AG09309 (cell line): Measurements from ENCODE around the gene PTPRU.

ENCODE experiments used
- DNase-seq: peaks from one replicate; pipeline ENCODE4 v3.0.0-alpha.2; 2010; ENCODE audit warnings: low read depth
- H3K4me3 ChIP-seq: 2 replicates; pipeline ENCODE4 v1.5.1; 2011; ENCODE audit warnings: mild to moderate bottlenecking, low read depth, low read length, moderate library complexity; ENCODE audit not compliant: control insufficient read depth
- TF ChIP-seq, protein P1 (sequence below): IDR thresholded peaks from 2 replicates; pipeline ENCODE4 v1.5.1; 2011; ENCODE audit warnings: mild to moderate bottlenecking, low read depth, low read length, inconsistent platforms; ENCODE audit not compliant: insufficient read depth, control insufficient read depth; ENCODE audit errors: missing control alignments

Gene PTPRU

DNA sequence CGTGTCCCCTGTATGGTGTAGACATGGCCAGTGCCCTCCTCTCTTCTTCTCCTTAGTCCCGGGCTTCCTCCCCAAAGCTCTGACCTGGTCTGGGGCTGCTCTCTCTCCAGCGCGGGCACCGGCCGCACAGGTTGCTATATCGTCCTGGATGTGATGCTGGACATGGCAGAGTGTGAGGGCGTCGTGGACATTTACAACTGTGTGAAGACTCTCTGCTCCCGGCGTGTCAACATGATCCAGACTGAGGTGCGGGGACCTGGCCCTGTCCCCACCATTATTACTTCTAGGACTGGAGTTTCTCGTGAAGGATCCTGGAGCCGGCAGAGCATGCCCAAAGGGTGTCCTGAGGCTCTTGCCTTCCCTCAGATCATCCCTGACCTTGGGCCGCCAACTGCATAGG is 78.9 kb downstream of the PTPRU start:
- TF ChIP-seq, protein P1, sequence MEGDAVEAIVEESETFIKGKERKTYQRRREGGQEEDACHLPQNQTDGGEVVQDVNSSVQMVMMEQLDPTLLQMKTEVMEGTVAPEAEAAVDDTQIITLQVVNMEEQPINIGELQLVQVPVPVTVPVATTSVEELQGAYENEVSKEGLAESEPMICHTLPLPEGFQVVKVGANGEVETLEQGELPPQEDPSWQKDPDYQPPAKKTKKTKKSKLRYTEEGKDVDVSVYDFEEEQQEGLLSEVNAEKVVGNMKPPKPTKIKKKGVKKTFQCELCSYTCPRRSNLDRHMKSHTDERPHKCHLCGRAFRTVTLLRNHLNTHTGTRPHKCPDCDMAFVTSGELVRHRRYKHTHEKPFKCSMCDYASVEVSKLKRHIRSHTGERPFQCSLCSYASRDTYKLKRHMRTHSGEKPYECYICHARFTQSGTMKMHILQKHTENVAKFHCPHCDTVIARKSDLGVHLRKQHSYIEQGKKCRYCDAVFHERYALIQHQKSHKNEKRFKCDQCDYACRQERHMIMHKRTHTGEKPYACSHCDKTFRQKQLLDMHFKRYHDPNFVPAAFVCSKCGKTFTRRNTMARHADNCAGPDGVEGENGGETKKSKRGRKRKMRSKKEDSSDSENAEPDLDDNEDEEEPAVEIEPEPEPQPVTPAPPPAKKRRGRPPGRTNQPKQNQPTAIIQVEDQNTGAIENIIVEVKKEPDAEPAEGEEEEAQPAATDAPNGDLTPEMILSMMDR, result no peak
- H3K4me3 ChIP-seq, result no peak overlapping the region

GRCh38 chr1:29315876-29316275 is 79.6 kb downstream of the PTPRU start:
- no peak overlapping the region for H3K4me3 ChIP-seq
- TF ChIP-seq, protein P1, result no peak
- no peak for DNase-seq

More for the DNA sequence above, 78.9 kb downstream of the PTPRU start:
- no peak for DNase-seq

- no peak for DNase-seq
- no peak overlapping the region for H3K4me3 ChIP-seq
- TF ChIP-seq, protein P1, result no peak
Measured at GRCh38 chr1:29317063-29317915, 81.0 kb downstream of the PTPRU start.

DNA sequence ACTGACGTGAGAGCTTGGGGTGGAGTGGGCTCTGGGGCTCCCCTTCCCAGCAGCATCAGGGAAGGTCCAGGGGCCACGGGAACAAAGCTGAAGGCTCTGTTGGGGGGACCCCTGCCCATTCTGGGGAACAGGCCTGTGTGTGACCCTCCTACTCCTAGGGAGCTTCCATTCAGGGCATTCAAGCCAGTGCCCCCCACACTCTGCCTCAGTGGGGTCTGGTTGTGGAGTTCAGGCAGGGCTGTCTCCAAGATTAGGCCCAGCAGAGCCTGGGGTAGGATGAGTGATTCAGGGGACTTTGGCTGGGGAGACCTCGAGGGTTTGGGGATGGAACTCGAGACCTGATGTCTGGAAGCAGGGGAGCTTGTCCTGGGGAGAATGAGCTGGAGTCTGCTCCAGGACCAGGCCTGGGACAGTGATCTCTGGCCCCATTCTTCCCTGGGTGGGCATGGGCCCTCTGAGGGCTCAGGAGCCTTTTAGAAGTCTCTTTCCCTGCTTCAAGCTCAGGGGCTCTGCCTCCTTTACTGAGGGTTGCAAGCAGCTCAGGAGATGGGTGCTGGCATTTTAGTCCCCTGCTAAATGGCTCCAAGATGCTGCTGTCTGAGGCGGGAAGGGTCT is 81.7 kb downstream of the PTPRU start:
- H3K4me3 ChIP-seq, result no peak overlapping the region
- DNase-seq, result no peak
- TF ChIP-seq, protein P1, result no peak

- H3K4me3 ChIP-seq, result no peak overlapping the region
- DNase-seq, result no peak
- TF ChIP-seq, protein P1, result no peak
Measured at GRCh38 chr1:29318724-29319123, 82.4 kb downstream of the PTPRU start.

DNA sequence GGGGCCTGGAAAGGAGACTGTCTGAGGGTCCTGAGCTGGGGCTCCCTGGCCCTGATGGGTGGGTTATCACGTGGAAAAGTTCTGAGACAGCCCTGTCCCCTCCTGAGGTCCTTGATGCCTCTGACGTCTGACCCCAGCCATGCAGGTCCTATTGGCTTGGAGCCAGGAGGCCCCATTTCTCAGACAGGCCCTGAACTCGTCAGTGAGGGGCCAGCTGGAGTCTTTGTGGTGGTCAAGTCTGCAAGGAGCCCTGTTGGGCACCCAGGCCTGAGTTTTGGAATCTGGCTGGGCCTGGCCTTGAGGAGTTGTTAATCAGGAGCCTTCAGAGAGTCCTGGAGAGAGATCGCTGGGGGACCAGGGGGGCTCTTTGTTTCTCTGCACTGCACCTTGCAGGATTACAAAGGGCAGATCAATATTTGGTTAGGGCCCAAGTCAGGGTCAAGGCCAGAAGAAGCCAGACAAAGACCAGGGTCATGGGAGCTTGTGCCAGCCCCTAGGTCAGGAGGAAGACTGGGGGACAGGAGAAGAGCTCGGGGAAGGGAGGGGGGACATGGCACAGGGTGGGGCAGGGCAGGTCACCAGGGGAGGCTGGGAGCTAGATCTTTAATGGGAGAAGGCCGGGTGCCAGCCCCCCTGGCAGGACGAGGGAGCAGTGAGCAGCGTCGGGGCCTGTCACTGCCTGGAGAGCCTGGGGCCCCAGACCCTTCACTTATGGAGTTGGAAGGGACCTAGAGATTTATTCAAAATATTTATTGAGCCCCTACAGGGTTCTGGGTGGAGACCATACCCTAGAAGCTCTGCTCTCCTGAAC is 83.2 kb downstream of the PTPRU start:
- TF ChIP-seq, protein P1, result no peak
- no peak for DNase-seq
- H3K4me3 ChIP-seq, result no peak overlapping the region
